SU-DHL-6 (cell line): Measurements from ENCODE around the gene PNPLA6.

Experiments used
- H2AFZ ChIP-seq: fragments of 200-600 bp; sonication (generic); 2 replicates; pipeline ENCODE4 v1.6.1; 2014; ENCODE audit warnings: low read depth, mild to moderate bottlenecking, moderate library complexity, mixed read lengths, antibody characterized with exemption, low read length; ENCODE audit not compliant: severe bottlenecking
- H3F3A ChIP-seq: fragments of 200-600 bp; shearing (Covaris generic); 2 replicates; pipeline ENCODE4 v1.6.0; 2016; ENCODE audit warnings: antibody characterized with exemption, mild to moderate bottlenecking; ENCODE audit not compliant: insufficient read depth
- H3K27ac ChIP-seq: fragments of 200-600 bp; sonication (generic); 2 replicates; pipeline ENCODE4 v1.5.1; 2016; ENCODE audit warnings: low read depth, mild to moderate bottlenecking, low read length, moderate library complexity, mixed read lengths
- H3K27me3 ChIP-seq: fragments of 200-600 bp; sonication (generic), shearing (Covaris generic); 2 replicates; pipeline ENCODE4 v1.6.0; 2014; ENCODE audit warnings: mild to moderate bottlenecking, low read length
- H3K36me3 ChIP-seq: fragments of 200-600 bp; sonication (generic); 2 replicates; pipeline ENCODE4 v1.6.1; 2014; ENCODE audit warnings: mild to moderate bottlenecking, low read length, mixed read lengths
- H3K4me2 ChIP-seq: fragments of 300-600, 200-600 bp; shearing (Covaris generic), sonication (generic); 2 replicates; pipeline ENCODE4 v1.6.0; 2014; ENCODE audit warnings: low read length, low read depth, mild to moderate bottlenecking; ENCODE audit not compliant: poor library complexity, severe bottlenecking
- H3K4me3 ChIP-seq: fragments of 200-600 bp; sonication (generic); 2 replicates; pipeline ENCODE4 v1.5.1; 2014; ENCODE audit warnings: antibody characterized with exemption, low read length, mild to moderate bottlenecking, mixed read lengths; ENCODE audit not compliant: insufficient read depth, poor library complexity, severe bottlenecking
- H3K79me2 ChIP-seq: fragments of 200-600 bp; sonication (generic); 2 replicates; pipeline ENCODE4 v1.6.1; 2014; ENCODE audit warnings: mild to moderate bottlenecking, low read length, moderate library complexity; ENCODE audit not compliant: insufficient read depth
- H3K9ac ChIP-seq: fragments of 200-600 bp; sonication (generic); 2 replicates; pipeline ENCODE4 v1.7.0; 2014; ENCODE audit warnings: mild to moderate bottlenecking, low read length
- H3K9me2 ChIP-seq: fragments of 200-600 bp; sonication (generic); replicated peaks from 2 replicates; pipeline ENCODE4 v1.6.1; 2014; ENCODE audit warnings: low read length; ENCODE audit not compliant: insufficient read depth
- H3K9me3 ChIP-seq: fragments of 200-600 bp; sonication (generic); 2 replicates; pipeline ENCODE4 v1.6.1; 2014; ENCODE audit warnings: low read length, mixed read lengths; ENCODE audit not compliant: insufficient read depth
- H4K20me1 ChIP-seq: fragments of 200-600 bp; sonication (generic); 2 replicates; pipeline ENCODE4 v1.6.1; 2014; ENCODE audit warnings: low read depth, mild to moderate bottlenecking, antibody characterized with exemption, low read length, moderate library complexity, mixed read lengths
- EZH2phosphoT487 ChIP-seq: fragments of 200-600 bp; sonication (generic), shearing (Covaris generic); conservative IDR thresholded peaks from 2 replicates; pipeline ENCODE4 v1.6.1; 2018; ENCODE audit warnings: mild to moderate bottlenecking, antibody characterized with exemption, low read length, moderate library complexity, mixed read lengths
- TF ChIP-seq, protein P1 (sequence below): fragments of 200-600 bp; sonication (generic); IDR thresholded peaks from one replicate; pipeline ENCODE4 v1.5.1; 2017; ENCODE audit warnings: antibody characterized with exemption, mild to moderate bottlenecking, low read length, moderate library complexity; ENCODE audit not compliant: insufficient read depth, poor library complexity, severe bottlenecking

PNPLA6 gene

DNA sequence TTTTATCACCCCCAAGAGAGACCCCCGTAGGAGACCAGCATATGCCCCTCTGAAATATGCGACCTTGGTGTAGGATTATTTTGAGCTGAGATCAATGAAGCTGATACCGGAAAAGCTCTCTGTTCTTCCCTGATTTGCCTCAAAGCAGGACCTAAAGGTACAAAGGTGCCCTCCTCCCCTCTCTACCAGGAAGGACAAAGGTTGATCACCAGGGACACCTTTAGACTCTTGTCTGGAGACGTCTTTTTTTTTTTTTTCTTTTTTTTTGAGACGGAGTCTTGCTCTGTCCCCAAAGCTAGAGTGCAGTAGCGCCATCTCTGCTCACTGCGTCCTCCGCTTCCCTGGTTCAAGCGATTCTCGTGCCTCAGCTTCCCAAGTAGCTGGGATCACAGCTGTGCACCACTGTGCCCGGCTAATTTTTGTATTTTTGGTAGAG is 45.9 kb upstream of the PNPLA6 start:
- Histone ChIP-seq H3K4me3 (no peak overlapping the region), H3K36me3 (no peaks in the 10 kb centered on the region), H3K9me2 (no peaks in the 10 kb centered on the region), H3K27ac (no peak overlapping the region), H3K9ac (no peak overlapping the region), H3K4me2 (no peak overlapping the region), H3K79me2 (no peaks in the 10 kb centered on the region), H3K9me3 (no peaks in the 10 kb centered on the region), H4K20me1 (no peaks in the 10 kb centered on the region), H3F3A (no peaks in the 10 kb centered on the region), H2AFZ (no peak overlapping the region), H3K27me3 (no peaks in the 10 kb centered on the region)
- TF ChIP-seq EZH2phosphoT487 = no peak
- TF ChIP-seq, protein P1, sequence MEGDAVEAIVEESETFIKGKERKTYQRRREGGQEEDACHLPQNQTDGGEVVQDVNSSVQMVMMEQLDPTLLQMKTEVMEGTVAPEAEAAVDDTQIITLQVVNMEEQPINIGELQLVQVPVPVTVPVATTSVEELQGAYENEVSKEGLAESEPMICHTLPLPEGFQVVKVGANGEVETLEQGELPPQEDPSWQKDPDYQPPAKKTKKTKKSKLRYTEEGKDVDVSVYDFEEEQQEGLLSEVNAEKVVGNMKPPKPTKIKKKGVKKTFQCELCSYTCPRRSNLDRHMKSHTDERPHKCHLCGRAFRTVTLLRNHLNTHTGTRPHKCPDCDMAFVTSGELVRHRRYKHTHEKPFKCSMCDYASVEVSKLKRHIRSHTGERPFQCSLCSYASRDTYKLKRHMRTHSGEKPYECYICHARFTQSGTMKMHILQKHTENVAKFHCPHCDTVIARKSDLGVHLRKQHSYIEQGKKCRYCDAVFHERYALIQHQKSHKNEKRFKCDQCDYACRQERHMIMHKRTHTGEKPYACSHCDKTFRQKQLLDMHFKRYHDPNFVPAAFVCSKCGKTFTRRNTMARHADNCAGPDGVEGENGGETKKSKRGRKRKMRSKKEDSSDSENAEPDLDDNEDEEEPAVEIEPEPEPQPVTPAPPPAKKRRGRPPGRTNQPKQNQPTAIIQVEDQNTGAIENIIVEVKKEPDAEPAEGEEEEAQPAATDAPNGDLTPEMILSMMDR = no peak

GRCh38 chr19:7492142-7492541 is 43.4 kb upstream of the PNPLA6 start:
- H3K9me2 ChIP-seq = no peaks in the 10 kb centered on the region
- no peaks in the 10 kb centered on the region for H3K27me3 ChIP-seq
- H3F3A ChIP-seq = no peaks in the 10 kb centered on the region
- no peak overlapping the region for H3K4me3 ChIP-seq
- no peaks in the 10 kb centered on the region for H4K20me1 ChIP-seq
- no peaks in the 10 kb centered on the region for H3K9me3 ChIP-seq
- no peak for TF ChIP-seq EZH2phosphoT487
- TF ChIP-seq, protein P1 = no peak
- H2AFZ ChIP-seq = no peak overlapping the region
- no peaks in the 10 kb centered on the region for H3K79me2 ChIP-seq
- H3K9ac ChIP-seq = no peak overlapping the region
- H3K4me2 ChIP-seq = no peak overlapping the region
- H3K27ac ChIP-seq = no peak overlapping the region
- no peaks in the 10 kb centered on the region for H3K36me3 ChIP-seq

GRCh38 chr19:7492558-7492957 is 43.0 kb upstream of the PNPLA6 start:
- Histone ChIP-seq H3K9me3 (no peaks in the 10 kb centered on the region), H3K9ac (no peak overlapping the region), H4K20me1 (no peaks in the 10 kb centered on the region), H3K4me2 (no peak overlapping the region), H3K27ac (no peak overlapping the region), H3K4me3 (no peak overlapping the region), H2AFZ (no peak overlapping the region), H3K9me2 (no peaks in the 10 kb centered on the region), H3K79me2 (no peaks in the 10 kb centered on the region), H3K27me3 (no peaks in the 10 kb centered on the region), H3F3A (no peaks in the 10 kb centered on the region), H3K36me3 (no peaks in the 10 kb centered on the region)
- no peak for TF ChIP-seq EZH2phosphoT487
- TF ChIP-seq, protein P1 = no peak
